HEK293 (cell line): Measurements from ENCODE around the gene LEP.

Source experiments
- ZNF19 ChIP-seq: fragments of 450-650 bp; formaldehyde crosslinking; IDR thresholded peaks from 2 replicates; pipeline ENCODE4; 2016; ENCODE audit warnings: missing biosample characterization, missing genetic modification characterization, low read depth
- TF ChIP-seq, protein P1 (sequence below): fragments of 450-650 bp; formaldehyde crosslinking; IDR thresholded peaks from 2 replicates; pipeline ENCODE4 v1.5.1; 2016; ENCODE audit warnings: missing biosample characterization, missing genetic modification characterization
- TF ChIP-seq, protein P2 (sequence below): fragments of 450-650 bp; formaldehyde crosslinking; conservative IDR thresholded peaks from 2 replicates; pipeline ENCODE4 v1.5.1; 2016; ENCODE audit warnings: low read depth, missing biosample characterization, missing genetic modification characterization

DNA sequence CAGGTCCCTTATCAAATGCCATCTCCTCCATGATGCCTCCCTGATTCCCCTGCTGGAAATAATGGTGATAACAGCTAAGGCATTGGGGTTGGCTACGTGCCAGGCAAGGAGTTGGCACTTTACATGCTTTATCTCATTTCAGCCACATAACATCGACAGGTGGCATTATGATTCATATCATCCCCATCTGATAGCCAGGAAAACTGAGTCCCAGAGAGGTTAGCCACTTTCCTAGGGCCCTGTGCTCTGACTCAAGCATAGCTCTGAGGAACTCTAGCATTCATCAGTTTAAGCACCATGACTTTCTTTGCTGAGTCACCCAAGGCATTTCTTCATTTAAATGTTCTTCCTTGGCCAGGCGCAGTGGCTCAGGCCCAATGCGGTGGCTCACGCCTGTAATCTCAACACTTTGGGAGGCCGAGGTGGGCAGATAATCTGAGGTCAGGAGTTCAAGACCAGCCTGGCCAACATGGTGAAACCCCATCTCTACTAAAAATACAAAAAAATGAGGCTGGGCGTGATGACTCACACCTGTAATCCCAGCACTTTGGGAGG is 6.6 kb downstream of the LEP start:
- TF ChIP-seq, protein P1, sequence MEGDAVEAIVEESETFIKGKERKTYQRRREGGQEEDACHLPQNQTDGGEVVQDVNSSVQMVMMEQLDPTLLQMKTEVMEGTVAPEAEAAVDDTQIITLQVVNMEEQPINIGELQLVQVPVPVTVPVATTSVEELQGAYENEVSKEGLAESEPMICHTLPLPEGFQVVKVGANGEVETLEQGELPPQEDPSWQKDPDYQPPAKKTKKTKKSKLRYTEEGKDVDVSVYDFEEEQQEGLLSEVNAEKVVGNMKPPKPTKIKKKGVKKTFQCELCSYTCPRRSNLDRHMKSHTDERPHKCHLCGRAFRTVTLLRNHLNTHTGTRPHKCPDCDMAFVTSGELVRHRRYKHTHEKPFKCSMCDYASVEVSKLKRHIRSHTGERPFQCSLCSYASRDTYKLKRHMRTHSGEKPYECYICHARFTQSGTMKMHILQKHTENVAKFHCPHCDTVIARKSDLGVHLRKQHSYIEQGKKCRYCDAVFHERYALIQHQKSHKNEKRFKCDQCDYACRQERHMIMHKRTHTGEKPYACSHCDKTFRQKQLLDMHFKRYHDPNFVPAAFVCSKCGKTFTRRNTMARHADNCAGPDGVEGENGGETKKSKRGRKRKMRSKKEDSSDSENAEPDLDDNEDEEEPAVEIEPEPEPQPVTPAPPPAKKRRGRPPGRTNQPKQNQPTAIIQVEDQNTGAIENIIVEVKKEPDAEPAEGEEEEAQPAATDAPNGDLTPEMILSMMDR (tag by site-specific recombination): no peak
- TF ChIP-seq ZNF19 (tag by site-specific recombination): no peak
- TF ChIP-seq, protein P2, sequence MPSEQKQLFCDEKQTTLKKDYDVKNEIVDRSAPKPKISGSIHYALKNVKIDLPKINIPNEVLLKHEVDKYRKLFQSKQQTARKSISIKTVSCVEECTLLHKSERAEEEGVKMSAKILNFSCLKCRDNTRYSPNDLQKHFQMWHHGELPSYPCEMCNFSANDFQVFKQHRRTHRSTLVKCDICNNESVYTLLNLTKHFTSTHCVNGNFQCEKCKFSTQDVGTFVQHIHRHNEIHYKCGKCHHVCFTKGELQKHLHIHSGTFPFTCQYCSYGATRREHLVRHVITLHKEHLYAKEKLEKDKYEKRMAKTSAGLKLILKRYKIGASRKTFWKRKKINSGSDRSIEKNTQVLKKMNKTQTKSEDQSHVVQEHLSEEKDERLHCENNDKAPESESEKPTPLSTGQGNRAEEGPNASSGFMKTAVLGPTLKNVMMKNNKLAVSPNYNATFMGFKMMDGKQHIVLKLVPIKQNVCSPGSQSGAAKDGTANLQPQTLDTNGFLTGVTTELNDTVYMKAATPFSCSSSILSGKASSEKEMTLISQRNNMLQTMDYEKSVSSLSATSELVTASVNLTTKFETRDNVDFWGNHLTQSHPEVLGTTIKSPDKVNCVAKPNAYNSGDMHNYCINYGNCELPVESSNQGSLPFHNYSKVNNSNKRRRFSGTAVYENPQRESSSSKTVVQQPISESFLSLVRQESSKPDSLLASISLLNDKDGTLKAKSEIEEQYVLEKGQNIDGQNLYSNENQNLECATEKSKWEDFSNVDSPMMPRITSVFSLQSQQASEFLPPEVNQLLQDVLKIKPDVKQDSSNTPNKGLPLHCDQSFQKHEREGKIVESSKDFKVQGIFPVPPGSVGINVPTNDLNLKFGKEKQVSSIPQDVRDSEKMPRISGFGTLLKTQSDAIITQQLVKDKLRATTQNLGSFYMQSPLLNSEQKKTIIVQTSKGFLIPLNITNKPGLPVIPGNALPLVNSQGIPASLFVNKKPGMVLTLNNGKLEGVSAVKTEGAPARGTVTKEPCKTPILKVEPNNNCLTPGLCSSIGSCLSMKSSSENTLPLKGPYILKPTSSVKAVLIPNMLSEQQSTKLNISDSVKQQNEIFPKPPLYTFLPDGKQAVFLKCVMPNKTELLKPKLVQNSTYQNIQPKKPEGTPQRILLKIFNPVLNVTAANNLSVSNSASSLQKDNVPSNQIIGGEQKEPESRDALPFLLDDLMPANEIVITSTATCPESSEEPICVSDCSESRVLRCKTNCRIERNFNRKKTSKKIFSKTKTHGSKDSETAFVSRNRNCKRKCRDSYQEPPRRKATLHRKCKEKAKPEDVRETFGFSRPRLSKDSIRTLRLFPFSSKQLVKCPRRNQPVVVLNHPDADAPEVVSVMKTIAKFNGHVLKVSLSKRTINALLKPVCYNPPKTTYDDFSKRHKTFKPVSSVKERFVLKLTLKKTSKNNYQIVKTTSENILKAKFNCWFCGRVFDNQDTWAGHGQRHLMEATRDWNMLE: no peak
